ENCODE measurements around the gene COL25A1.
"Not testable (repeated sequence)": the region's sequence is repeated elsewhere in the genome, so short reads cannot be mapped to it uniquely, and the experiment has no call there.

The COL25A1 gene

GRCh38 chr4:109003964-109004363 lies 298.5 kb downstream of the COL25A1 start:
- no peak overlapping the region for H3K4me3 ChIP-seq (ENCODE audit: control insufficient read depth, low read depth, low read length)
- TF ChIP-seq CTCF (IDR thresholded peaks at IDR 0.05; ENCODE audit: control insufficient read depth, insufficient read depth, low read depth, low read length, missing control alignments): no peak
- no peak for DNase-seq (ENCODE audit: low read depth)

- no peak overlapping the region for H3K4me3 ChIP-seq (ENCODE audit: control insufficient read depth, low read depth, low read length)
- peak; percentile 17 for DNase-seq (ENCODE audit: low read depth)
- TF ChIP-seq CTCF (IDR thresholded peaks at IDR 0.05; ENCODE audit: control insufficient read depth, insufficient read depth, low read depth, low read length, missing control alignments): no peak
Observed at GRCh38 chr4:108991551-108992328, 310.7 kb downstream of the COL25A1 start.

GRCh38 chr4:108988464-108989195 lies 313.8 kb downstream of the COL25A1 start:
- no peak for TF ChIP-seq CTCF (IDR thresholded peaks at IDR 0.05; ENCODE audit: control insufficient read depth, insufficient read depth, low read depth, low read length, missing control alignments)
- DNase-seq (ENCODE audit: low read depth): no peak
- H3K4me3 ChIP-seq (ENCODE audit: control insufficient read depth, low read depth, low read length): no peak overlapping the region

- not testable (repeated sequence) for DNase-seq (ENCODE audit: low read depth); H3K4me3 ChIP-seq (ENCODE audit: control insufficient read depth, low read depth, low read length)
Observed at GRCh38 chr4:108984495-108984894, 318.0 kb downstream of the COL25A1 start.

GRCh38 chr4:108982402-108983185 lies 319.9 kb downstream of the COL25A1 start:
- TF ChIP-seq CTCF (IDR thresholded peaks at IDR 0.05; ENCODE audit: control insufficient read depth, insufficient read depth, low read depth, low read length, missing control alignments): no peak
- no peak overlapping the region for H3K4me3 ChIP-seq (ENCODE audit: control insufficient read depth, low read depth, low read length)
- DNase-seq (ENCODE audit: low read depth): no peak

GRCh38 chr4:108980455-108981239 lies 321.8 kb downstream of the COL25A1 start:
- TF ChIP-seq CTCF (IDR thresholded peaks at IDR 0.05; ENCODE audit: control insufficient read depth, insufficient read depth, low read depth, low read length, missing control alignments): no peak
- no peak overlapping the region for H3K4me3 ChIP-seq (ENCODE audit: control insufficient read depth, low read depth, low read length)
- DNase-seq (ENCODE audit: low read depth): no peak

Data from AG09309 (cell line).